Measurements from ENCODE around the gene TIMD4.

- TF ChIP-seq POLR2A (IDR thresholded peaks at IDR 0.05), result no peak
- TF ChIP-seq, protein P1, sequence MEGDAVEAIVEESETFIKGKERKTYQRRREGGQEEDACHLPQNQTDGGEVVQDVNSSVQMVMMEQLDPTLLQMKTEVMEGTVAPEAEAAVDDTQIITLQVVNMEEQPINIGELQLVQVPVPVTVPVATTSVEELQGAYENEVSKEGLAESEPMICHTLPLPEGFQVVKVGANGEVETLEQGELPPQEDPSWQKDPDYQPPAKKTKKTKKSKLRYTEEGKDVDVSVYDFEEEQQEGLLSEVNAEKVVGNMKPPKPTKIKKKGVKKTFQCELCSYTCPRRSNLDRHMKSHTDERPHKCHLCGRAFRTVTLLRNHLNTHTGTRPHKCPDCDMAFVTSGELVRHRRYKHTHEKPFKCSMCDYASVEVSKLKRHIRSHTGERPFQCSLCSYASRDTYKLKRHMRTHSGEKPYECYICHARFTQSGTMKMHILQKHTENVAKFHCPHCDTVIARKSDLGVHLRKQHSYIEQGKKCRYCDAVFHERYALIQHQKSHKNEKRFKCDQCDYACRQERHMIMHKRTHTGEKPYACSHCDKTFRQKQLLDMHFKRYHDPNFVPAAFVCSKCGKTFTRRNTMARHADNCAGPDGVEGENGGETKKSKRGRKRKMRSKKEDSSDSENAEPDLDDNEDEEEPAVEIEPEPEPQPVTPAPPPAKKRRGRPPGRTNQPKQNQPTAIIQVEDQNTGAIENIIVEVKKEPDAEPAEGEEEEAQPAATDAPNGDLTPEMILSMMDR (IDR thresholded peaks at IDR 0.05), result peak; percentile 21 to 51 (median 28)
Measured at GRCh38 chr5:156934450-156935211, 28.4 kb downstream of the TIMD4 start.

All from right lobe of liver (tissue), 4 donors.